Hematopoietic multipotent progenitor cell (in vitro differentiated cells): ENCODE measurements around the gene TOMM6. TPM values are rescaled to one million over a fixed set of nuclear protein-coding genes. Genes with fewer than 3 reads are reported as not detected.

Experiments used
- DNase-seq, 3 donors: peaks; one replicate each; pipeline ENCODE4 v3.0.0-alpha.2; 2011 to 2015; ENCODE audit warnings: low read depth in 2 of 3, low spot score in 2 of 3
- total RNA-seq: library from RNA; depleted of rRNA; stranded (reverse); fragments of >200 nt; gene quantifications from one replicate; pipeline ENCODE4 v1.2.3, GENCODE V29; 2012

The TOMM6 gene
- 74.3 TPM for total RNA-seq

GRCh38 chr6:41787219-41787917, at the start of gene TOMM6:
TOMM6 (plus strand) TSS chr6:41787694; CDS start chr6:41787698, 4 bp downstream.
- DNase-seq, result peak; percentile 91 to 95 (median 95)

- no peak for DNase-seq
These were observed 48.5 kb upstream of the TOMM6 start for GRCh38 chr6:41739041-41739440.

- DNase-seq, result no peak
These were observed 46.9 kb upstream of the TOMM6 start for GRCh38 chr6:41740366-41741162.

- DNase-seq, result no peak
These were observed 45.6 kb upstream of the TOMM6 start for GRCh38 chr6:41741625-41742490.

- no peak for DNase-seq
These were observed 43.9 kb upstream of the TOMM6 start for GRCh38 chr6:41743406-41744235.

- DNase-seq, result no peak
These were observed 43.2 kb upstream of the TOMM6 start for GRCh38 chr6:41744236-41744787.

- no peak for DNase-seq
These were observed 41.4 kb upstream of the TOMM6 start for GRCh38 chr6:41746107-41746506.

GRCh38 chr6:41747256-41748101, 40.0 kb upstream of the TOMM6 start, which contains the start of gene PGC:
PGC (minus strand) TSS chr6:41747397; CDS start chr6:41747334, 63 bp downstream.
- no peak for DNase-seq

- no peak for DNase-seq
These were observed 39.4 kb upstream of the TOMM6 start for GRCh38 chr6:41748102-41748477.

- DNase-seq, result no peak
These were observed 39.0 kb upstream of the TOMM6 start for GRCh38 chr6:41748542-41748941.

GRCh38 chr6:41750374-41750773, 37.1 kb upstream of the TOMM6 start:
- DNase-seq, result no peak

GRCh38 chr6:41755895-41756294, 31.6 kb upstream of the TOMM6 start:
- DNase-seq, result no peak

- peak in 1 of 3 donors; percentile 38 for DNase-seq
These were observed 31.1 kb upstream of the TOMM6 start for GRCh38 chr6:41756354-41756753.

- DNase-seq, result no peak
These were observed 30.2 kb upstream of the TOMM6 start for GRCh38 chr6:41757271-41757670.

GRCh38 chr6:41757931-41758640, 29.4 kb upstream of the TOMM6 start:
- no peak for DNase-seq

- DNase-seq, result no peak
These were observed 28.9 kb upstream of the TOMM6 start for GRCh38 chr6:41758641-41759035.

- no peak for DNase-seq
These were observed 28.2 kb upstream of the TOMM6 start for GRCh38 chr6:41759106-41759904.
